ENCODE measurements around the gene EPSTI1. TPM values are rescaled to one million over a fixed set of nuclear protein-coding genes. Genes with fewer than 3 reads are reported as not detected.
"Not testable (repeated sequence)": the region's sequence is repeated elsewhere in the genome, so short reads cannot be mapped to it uniquely, and the experiment has no call there.

EPSTI1 gene, protein sequence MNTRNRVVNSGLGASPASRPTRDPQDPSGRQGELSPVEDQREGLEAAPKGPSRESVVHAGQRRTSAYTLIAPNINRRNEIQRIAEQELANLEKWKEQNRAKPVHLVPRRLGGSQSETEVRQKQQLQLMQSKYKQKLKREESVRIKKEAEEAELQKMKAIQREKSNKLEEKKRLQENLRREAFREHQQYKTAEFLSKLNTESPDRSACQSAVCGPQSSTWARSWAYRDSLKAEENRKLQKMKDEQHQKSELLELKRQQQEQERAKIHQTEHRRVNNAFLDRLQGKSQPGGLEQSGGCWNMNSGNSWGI
- 2.5 and 4.5 TPM in 2 replicates for polyA plus RNA-seq (2011; rRNA removed)
- polyA minus RNA-seq (2011; rRNA and poly(A)+ RNA removed), result 1.0 and 1.4 TPM in 2 replicates

DNA sequence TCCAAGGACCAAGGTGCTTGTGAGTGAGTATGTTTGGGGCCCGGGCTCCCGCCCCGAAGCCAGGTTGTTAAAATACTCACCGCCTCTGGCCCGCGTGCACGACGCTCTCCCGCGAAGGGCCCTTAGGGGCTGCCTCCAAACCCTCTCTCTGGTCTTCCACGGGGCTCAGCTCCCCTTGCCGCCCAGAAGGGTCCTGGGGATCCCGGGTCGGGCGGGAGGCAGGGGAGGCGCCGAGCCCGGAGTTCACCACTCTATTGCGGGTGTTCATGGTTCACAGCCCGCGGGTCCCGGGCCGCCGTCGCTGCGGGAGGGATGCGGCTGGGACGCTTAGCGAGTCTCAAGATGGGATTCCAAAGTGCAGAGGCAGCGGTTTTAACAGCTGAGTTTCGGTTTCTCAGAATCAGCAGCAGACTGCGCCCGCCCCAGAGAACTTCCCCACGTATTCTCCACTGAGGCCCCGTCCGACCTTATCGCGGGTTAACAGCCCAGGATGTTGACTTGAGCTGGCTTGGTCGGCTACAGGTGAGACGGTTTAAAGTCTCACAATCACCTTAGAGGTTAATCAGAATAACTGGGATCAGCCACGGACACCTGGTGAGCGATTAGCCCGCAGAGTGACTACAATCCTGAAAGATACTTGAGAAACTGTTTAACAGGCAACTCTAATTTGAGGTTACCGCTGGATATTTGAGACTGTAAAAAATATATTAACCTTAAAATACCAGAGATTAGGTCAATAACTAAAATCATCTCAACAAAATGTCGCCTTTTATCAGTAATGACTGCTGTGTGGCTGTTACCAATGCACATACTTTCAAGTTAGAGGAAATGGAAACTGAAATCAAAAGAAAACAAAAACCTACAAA is at the start of gene EPSTI1:
Gene EPSTI1 (minus strand): TSS at position 344 of the 866 bp plus-strand sequence. CDS start 76 bp downstream, at position 268.
- no peak for DNase-seq (ENCODE audit: low read depth)
- POLR2A ChIA-PET, result interaction anchor here (0.6 to 0.7 kb wide), 2 partner anchors 31 to 635 kb away, joined by 3 read pairs; partner anchors contain the start of gene DNAJC15
- peak within 1 kb of the TSS; percentile 50 for H3K4me3 ChIP-seq (ENCODE audit: low read depth, low read length)
- CTCF ChIA-PET, result interaction anchor here (0.6 to 3.7 kb wide), 3 partner anchors 23 to 737 kb away, joined by 3 to 18 read pairs (median 3); no protein-coding TSS in a partner anchor
- no peaks in the 10 kb centered on the region for H3K27me3 ChIP-seq (ENCODE audit: control insufficient read depth, insufficient read depth, low read length)
- H3K36me3 ChIP-seq (ENCODE audit: control insufficient read depth, insufficient read depth, low read length), result no peaks in the 10 kb centered on the region
- TF ChIP-seq, protein P1, sequence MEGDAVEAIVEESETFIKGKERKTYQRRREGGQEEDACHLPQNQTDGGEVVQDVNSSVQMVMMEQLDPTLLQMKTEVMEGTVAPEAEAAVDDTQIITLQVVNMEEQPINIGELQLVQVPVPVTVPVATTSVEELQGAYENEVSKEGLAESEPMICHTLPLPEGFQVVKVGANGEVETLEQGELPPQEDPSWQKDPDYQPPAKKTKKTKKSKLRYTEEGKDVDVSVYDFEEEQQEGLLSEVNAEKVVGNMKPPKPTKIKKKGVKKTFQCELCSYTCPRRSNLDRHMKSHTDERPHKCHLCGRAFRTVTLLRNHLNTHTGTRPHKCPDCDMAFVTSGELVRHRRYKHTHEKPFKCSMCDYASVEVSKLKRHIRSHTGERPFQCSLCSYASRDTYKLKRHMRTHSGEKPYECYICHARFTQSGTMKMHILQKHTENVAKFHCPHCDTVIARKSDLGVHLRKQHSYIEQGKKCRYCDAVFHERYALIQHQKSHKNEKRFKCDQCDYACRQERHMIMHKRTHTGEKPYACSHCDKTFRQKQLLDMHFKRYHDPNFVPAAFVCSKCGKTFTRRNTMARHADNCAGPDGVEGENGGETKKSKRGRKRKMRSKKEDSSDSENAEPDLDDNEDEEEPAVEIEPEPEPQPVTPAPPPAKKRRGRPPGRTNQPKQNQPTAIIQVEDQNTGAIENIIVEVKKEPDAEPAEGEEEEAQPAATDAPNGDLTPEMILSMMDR (IDR thresholded peaks at IDR 0.05; ENCODE audit: insufficient read depth, low read depth, low read length), result no peak

DNA sequence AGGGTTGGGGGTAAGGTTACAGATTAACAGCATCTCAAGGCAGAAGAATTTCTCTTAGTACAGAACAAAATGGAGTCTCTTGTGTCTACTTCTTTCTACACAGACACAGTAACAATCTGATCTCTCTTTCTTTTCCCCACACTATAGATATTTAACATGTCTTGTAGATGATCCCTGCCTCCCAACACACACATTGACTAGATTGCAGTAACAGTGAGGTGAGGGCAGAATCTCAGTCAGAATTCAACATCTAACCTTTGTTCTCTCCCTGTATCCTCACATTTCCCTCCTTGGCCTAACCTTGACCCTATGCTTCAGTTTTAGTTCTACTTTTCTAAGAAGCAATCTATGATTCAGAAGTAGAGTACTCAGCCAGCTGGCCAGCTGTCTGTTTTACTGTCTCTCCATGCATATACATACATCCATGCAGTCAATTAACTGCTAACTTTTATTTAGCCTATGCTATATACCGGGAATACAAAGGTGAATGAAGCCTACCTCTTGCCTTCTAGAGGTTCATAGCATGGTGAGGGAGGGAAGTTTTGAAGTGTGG is 49.4 kb upstream of the EPSTI1 start:
- ChIA-PET POLR2A (no interaction called here), CTCF (no interaction called here)
- Histone ChIP-seq H3K36me3 (ENCODE audit: control insufficient read depth, insufficient read depth, low read length) (0 out of 2 replicates have a peak, but pooled peaks cover 1% of the 10 kb centered on the region), H3K4me3 (ENCODE audit: low read depth, low read length) (no peak overlapping the region), H3K27me3 (ENCODE audit: control insufficient read depth, insufficient read depth, low read length) (no peaks in the 10 kb centered on the region)
- no peak for DNase-seq (ENCODE audit: low read depth)
- TF ChIP-seq, protein P1 (IDR thresholded peaks at IDR 0.05; ENCODE audit: insufficient read depth, low read depth, low read length), result no peak

DNA sequence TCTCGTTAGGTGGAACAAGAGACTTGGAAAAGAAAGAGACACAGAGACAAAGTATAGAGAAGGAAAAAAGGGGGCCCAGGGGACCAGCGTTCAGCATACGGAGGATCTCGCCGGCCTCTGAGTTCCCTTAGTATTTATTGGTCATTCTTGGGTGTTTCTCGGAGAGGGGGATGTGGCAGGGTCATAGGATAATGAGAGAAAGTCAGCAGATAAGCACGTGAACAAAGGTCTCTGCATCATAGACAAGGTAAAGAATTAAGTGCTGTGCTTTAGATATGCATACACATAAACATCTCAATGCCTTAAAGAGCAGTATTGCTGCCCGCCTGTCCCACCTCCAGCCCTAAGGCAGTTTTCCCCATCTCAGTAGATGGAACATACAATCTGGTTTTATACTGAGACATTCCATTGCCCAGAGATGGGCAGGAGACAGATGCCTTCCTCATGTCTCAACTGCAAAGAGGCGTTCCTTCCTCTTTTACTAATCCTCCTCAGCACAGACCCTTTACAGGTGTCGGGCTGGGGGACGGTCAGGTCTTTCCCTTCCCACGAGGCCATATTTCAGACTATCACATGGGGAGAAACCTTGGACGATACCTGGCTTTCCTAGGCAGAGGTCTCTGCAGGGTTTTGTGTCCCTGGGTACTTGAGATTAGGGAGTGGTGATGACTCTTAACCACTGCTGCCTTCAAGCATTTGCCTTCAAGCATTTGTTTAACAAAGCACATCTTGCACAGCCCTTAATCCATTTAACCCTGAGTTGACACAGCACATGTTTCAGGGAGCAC is 48.7 kb upstream of the EPSTI1 start:
- DNase-seq (ENCODE audit: low read depth); H3K4me3 ChIP-seq (ENCODE audit: low read depth, low read length); POLR2A ChIA-PET; H3K36me3 ChIP-seq (ENCODE audit: control insufficient read depth, insufficient read depth, low read length); CTCF ChIA-PET; H3K27me3 ChIP-seq (ENCODE audit: control insufficient read depth, insufficient read depth, low read length): not testable (repeated sequence)

DNA sequence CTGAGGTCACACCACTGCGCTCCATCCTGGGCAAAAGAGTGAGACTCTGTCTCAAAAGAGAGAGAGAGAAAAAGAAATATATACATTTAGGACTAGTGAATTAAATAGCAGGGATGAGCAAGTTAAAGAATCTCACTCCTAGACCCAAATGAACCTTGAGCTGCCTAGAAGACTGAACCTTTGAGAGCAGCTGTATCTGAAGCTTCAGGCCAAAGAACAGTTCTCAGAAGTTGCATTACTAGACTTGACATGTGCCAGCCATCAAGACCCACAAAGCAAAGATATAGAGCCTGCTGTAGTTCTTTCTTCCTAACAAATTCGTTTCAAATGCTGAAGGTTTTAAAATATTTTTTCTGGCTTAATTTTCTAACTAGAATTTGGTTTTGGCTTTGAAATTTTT is 47.9 kb upstream of the EPSTI1 start:
- DNase-seq (ENCODE audit: low read depth), result no peak
- 0 out of 2 replicates have a peak, but pooled peaks cover 1% of the 10 kb centered on the region for H3K36me3 ChIP-seq (ENCODE audit: control insufficient read depth, insufficient read depth, low read length)
- CTCF ChIA-PET, result interaction anchor here (1.1 kb wide), 1 partner anchor 71 kb away, joined by 4 read pairs; no protein-coding TSS in a partner anchor
- H3K4me3 ChIP-seq (ENCODE audit: low read depth, low read length), result no peak overlapping the region
- H3K27me3 ChIP-seq (ENCODE audit: control insufficient read depth, insufficient read depth, low read length), result no peaks in the 10 kb centered on the region
- POLR2A ChIA-PET, result no interaction called here
- TF ChIP-seq, protein P1 (IDR thresholded peaks at IDR 0.05; ENCODE audit: insufficient read depth, low read depth, low read length), result no peak
